H1 (cell line): ENCODE data around the gene MICU2. TPM values are rescaled to one million over a fixed set of nuclear protein-coding genes. Genes with fewer than 3 reads are reported as not detected.

Experiments used
- CTCF ChIA-PET: fragments of 300-600 bp; sonication (Branson Sonifier 250); formaldehyde crosslinking; loops from one replicate; lab custom pipeline; 2021; ENCODE audit not compliant: partially characterized antibody; lab: Charles Lee
- POLR2A ChIA-PET: fragments of 300-600 bp; sonication (Branson Sonifier 250); formaldehyde crosslinking; loops from one replicate; lab custom pipeline; 2021; ENCODE audit warnings: inconsistent platforms; ENCODE audit not compliant: partially characterized antibody; lab: Charles Lee
- DNase-seq, 2 experiments: peaks; one replicate each; pipeline versions ENCODE4 v3.0.0 to v3.0.0-alpha.2; 2010 to 2022; ENCODE audit warnings: low spot score in 2 of 2, low read depth in 1 of 2, mixed read lengths in 1 of 2
- FAIRE-seq: peaks from 2 replicates; lab custom pipeline; 2011; peaks lifted over from hg19 to GRCh38; lab: Jason Lieb, UNC
- H2AFZ ChIP-seq: 2 replicates; pipeline ENCODE4 v1.8.1; 2012; ENCODE audit warnings: low read length, inconsistent platforms
- H2AK5ac ChIP-seq: 2 replicates; pipeline ENCODE4 v1.6.1; 2013; ENCODE audit warnings: low read depth, low read length
- H2BK120ac ChIP-seq: replicated peaks from 2 replicates; pipeline ENCODE3; 2013; ENCODE audit warnings: low read depth, low read length, inconsistent platforms
- H2BK12ac ChIP-seq: 2 replicates; pipeline ENCODE4 v1.6.1; 2013; ENCODE audit warnings: low read depth, low read length
- H2BK15ac ChIP-seq: 2 replicates; pipeline ENCODE4 v1.6.1; 2013; ENCODE audit warnings: low read length
- H2BK20ac ChIP-seq: 2 replicates; pipeline ENCODE4 v1.6.1; 2013; ENCODE audit warnings: low read length
- H2BK5ac ChIP-seq: 2 replicates; pipeline ENCODE4 v1.6.1; 2013; ENCODE audit warnings: low read depth, low read length
- H3K14ac ChIP-seq: 2 replicates; pipeline ENCODE4 v1.6.1; 2013; ENCODE audit warnings: inconsistent platforms; ENCODE audit not compliant: insufficient read length
- H3K18ac ChIP-seq: 2 replicates; pipeline ENCODE4 v1.6.1; 2013; ENCODE audit warnings: low read length; ENCODE audit errors: extremely low read depth
- H3K23ac ChIP-seq: 2 replicates; pipeline ENCODE4 v1.6.1; 2013; ENCODE audit warnings: inconsistent platforms; ENCODE audit not compliant: insufficient read length
- H3K23me2 ChIP-seq: 2 replicates; pipeline ENCODE4 v1.6.1; 2013; ENCODE audit warnings: low read depth, low read length
- H3K27ac ChIP-seq: 2 replicates; pipeline ENCODE4 v1.6.1; 2011; ENCODE audit warnings: low read depth, low read length, inconsistent platforms
- H3K27me3 ChIP-seq, 4 experiments: replicated peaks in 1 of 4; 1 replicate in 1 of 4; 2 replicates in 3 of 4; pipeline versions ENCODE4 v1.6.1 to v1.8.1; 2011 to 2013; ENCODE audit warnings: low read length in 3 of 4, mild to moderate bottlenecking in 3 of 4, inconsistent platforms in 2 of 4, mixed read lengths in 2 of 4, moderate library complexity in 1 of 4; ENCODE audit not compliant: control insufficient read depth in 3 of 4, insufficient read depth in 3 of 4; ENCODE audit errors: extremely low read depth in 1 of 4
- H3K36me3 ChIP-seq, 4 experiments: 2 replicates each; pipeline versions ENCODE4 v1.6.1 to v1.8.1; 2011 to 2013; ENCODE audit warnings: mild to moderate bottlenecking in 4 of 4, low read length in 3 of 4, moderate library complexity in 2 of 4, control low read depth in 1 of 4, inconsistent platforms in 1 of 4; ENCODE audit not compliant: insufficient read depth in 4 of 4, control insufficient read depth in 2 of 4
- H3K4ac ChIP-seq: replicated peaks from 2 replicates; pipeline ENCODE3; 2013; ENCODE audit warnings: low read length, low read depth, mixed read lengths, inconsistent platforms; ENCODE audit not compliant: insufficient read length
- H3K4me1 ChIP-seq, 4 experiments: replicated peaks in 1 of 4; 1 replicate in 1 of 4; 2 replicates in 3 of 4; pipeline versions ENCODE4 v1.6.1 to v1.8.1; 2011 to 2013; ENCODE audit warnings: low read length in 3 of 4, inconsistent platforms in 2 of 4, mixed read lengths in 1 of 4; ENCODE audit not compliant: insufficient read depth in 4 of 4, control insufficient read depth in 3 of 4
- H3K4me2 ChIP-seq, 2 experiments: 2 replicates each; pipeline versions ENCODE4 v1.6.1 to v1.8.1; 2011 to 2013; ENCODE audit warnings: low read depth in 2 of 2, low read length in 2 of 2, control low read depth in 1 of 2, inconsistent platforms in 1 of 2, mild to moderate bottlenecking in 1 of 2; ENCODE audit not compliant: insufficient read depth in 1 of 2
- H3K4me3 ChIP-seq, 4 experiments: fragments of 200-600, 300-600 bp in 1 of 4; sonication (generic), shearing (Covaris generic), sonication (Bioruptor Twin) in 1 of 4; 2 replicates each; pipeline versions ENCODE4 v1.5.1 to v1.8.1; 2011 to 2016; ENCODE audit warnings: low read length in 4 of 4, low read depth in 3 of 4, control low read depth in 2 of 4, inconsistent platforms in 2 of 4, mild to moderate bottlenecking in 2 of 4, mixed read lengths in 1 of 4, moderate library complexity in 1 of 4; ENCODE audit not compliant: insufficient read depth in 2 of 4; ENCODE audit errors: extremely low read depth in 1 of 4
- H3K56ac ChIP-seq: replicated peaks from 2 replicates; pipeline ENCODE3; 2013; ENCODE audit warnings: low read depth, mild to moderate bottlenecking, mixed read lengths, low read length, inconsistent platforms; ENCODE audit not compliant: insufficient read length
- H3K79me1 ChIP-seq: 2 replicates; pipeline ENCODE4 v1.6.1; 2013; ENCODE audit warnings: low read depth, low read length, control low read depth
- H3K79me2 ChIP-seq, 2 experiments: 2 replicates each; pipeline versions ENCODE4 v1.6.1 to v1.8.1; 2012 to 2013; ENCODE audit warnings: low read length in 2 of 2, mild to moderate bottlenecking in 2 of 2, inconsistent platforms in 1 of 2; ENCODE audit not compliant: insufficient read depth in 2 of 2, control insufficient read depth in 1 of 2
- H3K9ac ChIP-seq, 4 experiments: replicated peaks in 1 of 4; 1 replicate in 1 of 4; 2 replicates in 3 of 4; pipeline versions ENCODE4 v1.6.1 to v1.8.1; 2011 to 2013; ENCODE audit warnings: low read depth in 3 of 4, low read length in 3 of 4, control low read depth in 2 of 4, mild to moderate bottlenecking in 2 of 4, moderate library complexity in 2 of 4, inconsistent platforms in 1 of 4; ENCODE audit errors: extremely low read depth in 1 of 4
- H3K9me3 ChIP-seq, 2 experiments: 2 replicates each; pipeline versions ENCODE4 v1.6.1 to v1.8.1; 2012 to 2013; ENCODE audit warnings: mild to moderate bottlenecking in 2 of 2, moderate library complexity in 2 of 2, control low read depth in 1 of 2, inconsistent platforms in 1 of 2, low read depth in 1 of 2, low read length in 1 of 2, mixed read lengths in 1 of 2; ENCODE audit not compliant: insufficient read depth in 2 of 2
- H4K20me1 ChIP-seq, 2 experiments: replicated peaks in 1 of 2; 2 replicates each; pipeline versions ENCODE3 to v1.8.1; 2011 to 2013; ENCODE audit warnings: inconsistent platforms in 2 of 2, low read length in 2 of 2, mild to moderate bottlenecking in 1 of 2; ENCODE audit not compliant: insufficient read depth in 2 of 2, control insufficient read depth in 1 of 2
- H4K5ac ChIP-seq: 2 replicates; pipeline ENCODE4 v1.6.1; 2013; ENCODE audit warnings: low read length, low read depth, mixed read lengths, inconsistent platforms; ENCODE audit not compliant: insufficient read length
- H4K8ac ChIP-seq: 2 replicates; pipeline ENCODE4 v1.8.0; 2013; ENCODE audit warnings: mild to moderate bottlenecking, moderate library complexity, low read length, inconsistent platforms; ENCODE audit not compliant: insufficient read depth; ENCODE audit errors: extremely low read depth
- H4K91ac ChIP-seq: replicated peaks from 2 replicates; pipeline ENCODE3; 2013; ENCODE audit warnings: low read length, mixed read lengths, inconsistent platforms; ENCODE audit not compliant: insufficient read length
- CBX5 ChIP-seq: fragments of 300-800, 300-1000 bp; sonication (generic); IDR thresholded peaks from 2 replicates; pipeline ENCODE4 v1.7.1; 2016; ENCODE audit warnings: antibody characterized with exemption, low read length, low read depth
- CBX8 ChIP-seq: fragments of 300-800, 300-1000 bp; sonication (generic); IDR thresholded peaks from 2 replicates; pipeline ENCODE4 v1.7.1; 2016; ENCODE audit warnings: low read depth, low read length, borderline replicate concordance
- CHD1 ChIP-seq: IDR thresholded peaks from 2 replicates; pipeline ENCODE4 v1.6.1; 2012; ENCODE audit warnings: low read depth, low read length, improper control_type of control experiment
- PHF8 ChIP-seq: fragments of 200-600 bp; sonication (generic); conservative IDR thresholded peaks from 2 replicates; pipeline ENCODE4 v1.7.1; 2012; ENCODE audit warnings: low read depth, mild to moderate bottlenecking, inconsistent platforms, low read length, moderate library complexity
- POU5F1 ChIP-seq: IDR thresholded peaks from 2 replicates; pipeline ENCODE4 v1.6.1; 2011; ENCODE audit warnings: low read depth, mild to moderate bottlenecking, low read length, moderate library complexity
- RAD21 ChIP-seq, 2 experiments: IDR thresholded peaks in 1 of 2; conservative IDR thresholded peaks in 1 of 2; 2 replicates each; pipeline ENCODE4 v1.6.1; 2011; ENCODE audit warnings: low read depth in 2 of 2, low read length in 2 of 2, improper control_type of control experiment in 1 of 2, inconsistent platforms in 1 of 2, mild to moderate bottlenecking in 1 of 2, moderate library complexity in 1 of 2
- RBBP5 ChIP-seq: IDR thresholded peaks from 2 replicates; pipeline ENCODE4 v1.7.1; 2012; ENCODE audit warnings: low read depth, mild to moderate bottlenecking, inconsistent platforms, low read length, moderate library complexity, borderline replicate concordance
- RFX5 ChIP-seq: IDR thresholded peaks from 2 replicates; pipeline ENCODE4 v1.6.1; 2011; ENCODE audit warnings: low read depth, low read length, improper control_type of control experiment, borderline replicate concordance
- RNF2 ChIP-seq: fragments of 200-900, 300-1000 bp; sonication (generic); IDR thresholded peaks from 2 replicates; pipeline ENCODE4 v1.7.1; 2016; ENCODE audit warnings: borderline replicate concordance, low read depth, mild to moderate bottlenecking, antibody characterized with exemption, low read length; ENCODE audit not compliant: poor library complexity, severe bottlenecking; ENCODE audit errors: missing control alignments
- SAP30 ChIP-seq: fragments of 300-600 bp; sonication (generic); IDR thresholded peaks from 2 replicates; pipeline ENCODE4 v1.7.1; 2012; ENCODE audit warnings: low read length, moderate library complexity, mild to moderate bottlenecking, inconsistent platforms; ENCODE audit not compliant: insufficient read depth, insufficient replicate concordance
- SUZ12 ChIP-seq: fragments of 200-600 bp; sonication (generic); IDR thresholded peaks from 2 replicates; pipeline ENCODE4 v1.6.1; 2012; ENCODE audit warnings: mild to moderate bottlenecking, inconsistent platforms, low read length, moderate library complexity, mixed read lengths
- TBP ChIP-seq: IDR thresholded peaks from 2 replicates; pipeline ENCODE4 v1.6.1; 2011; ENCODE audit warnings: low read depth, low read length, improper control_type of control experiment
- WGBS, 2 experiments: shearing (Covaris generic) in 1 of 2; methylation state at CpG; one replicate each; pipeline versions ENCODE4 v1.1.6 to v1.1.7; 2013 to 2015; ENCODE audit warnings: low lambda C conversion rate in 2 of 2, mixed read lengths in 2 of 2, inconsistent platforms in 1 of 2, low coverage in 1 of 2, missing lambda C conversion rate in 1 of 2; ENCODE audit not compliant: insufficient replicate concordance in 2 of 2, insufficient coverage in 1 of 2, insufficient read length in 1 of 2; ENCODE audit errors: extremely low coverage in 1 of 2, missing lambda C conversion rate in 1 of 2; 5-methylcytosine and 5-hydroxymethylcytosine counted together
- polyA plus RNA-seq, 7 experiments: library from polyadenylated mRNA; depleted of rRNA in 3 of 7; stranded (reverse) in 5 of 7; unstranded in 2 of 7; fragments of >200 nt in 5 of 7; fragments of 200-250 nt in 2 of 7; gene quantifications; 1 replicate in 5 of 7; 2 replicates in 1 of 7; 4 replicates in 1 of 7; pipeline versions ENCODE4 v1.2.1 to v1.2.3, GENCODE V29; 2011 to 2013; ENCODE audit warnings: missing spikeins in 2 of 7, mixed read lengths in 2 of 7
- total RNA-seq: library from RNA; stranded (reverse); fragmentation: NEBNext Ultra II Directional; extraction: Animal tissue kit (Norgen Biotek cat#: 25700); gene quantifications from 2 replicates; pipeline ENCODE4 v1.2.1, GENCODE V29; 2021

The MICU2 gene
- total and polyA plus RNA-seq, 2 of the 8 experiments (the other 6 are each of a cell fraction or from before 2014, with no cell fraction given): 34.6 to 36.5 TPM

- Histone ChIP-seq H2BK20ac (no peak overlapping the region), H2BK12ac (no peak overlapping the region), H3K4me3 (no peak overlapping the region), H2BK15ac (0 out of 2 replicates have a peak overlapping the region, but pooled peaks have one; percentile 8), H3K36me3 (no peaks in the 10 kb centered on the region), H3K23me2 (peaks cover 2% of the 10 kb centered on the region; the same call in 1 of the 2 replicates), H4K5ac (no peak overlapping the region), H3K56ac (no peak overlapping the region), H3K79me2 (peaks cover 5 to 28% of the 10 kb centered on the region in 2 experiments; a peak in 3 of 4 replicates), H3K9me3 (no peaks in the 10 kb centered on the region), H4K8ac (no peak overlapping the region), H2BK5ac (no peak overlapping the region), H2AFZ (no peak overlapping the region), H3K14ac (no peak overlapping the region), H3K79me1 (no peaks in the 10 kb centered on the region; the same call in 1 of the 2 replicates)
- DNase-seq: no peak
- no peak for FAIRE-seq
- POLR2A ChIA-PET: no interaction called here
- TF ChIP-seq RAD21 (IDR thresholded peaks at IDR 0.05 in 1 of 2, conservative IDR thresholded peaks at IDR 0.05 in 1 of 2; ENCODE audit: low read depth in 2 of 2, low read length in 2 of 2) (no peak), SUZ12 (no peak), RBBP5 (no peak), CHD1 (no peak), RNF2 (no peak), RFX5 (no peak), SAP30 (no peak), POU5F1 (no peak), PHF8 (no peak), CBX5 (no peak), TBP (no peak), CBX8 (no peak)
- TF ChIP-seq, all 59 proteins: peak for 0
- 69% methylated on average over 3 of the region's 3 CpGs; no CpG with 5 or more reads in 1 of the 2 experiments for WGBS, 2 experiments
- no peaks in the 10 kb centered on the region for H3K27me3 ChIP-seq
- CTCF ChIA-PET: no interaction called here
- no peak overlapping the region for H3K9ac ChIP-seq
- no peak overlapping the region for H3K4ac ChIP-seq
- H3K23ac ChIP-seq: no peak overlapping the region
- H3K18ac ChIP-seq: no peak overlapping the region
- no peaks in the 10 kb centered on the region for H4K20me1 ChIP-seq
- H2BK120ac ChIP-seq: no peak overlapping the region
- H4K91ac ChIP-seq: no peak overlapping the region
- peaks cover 0 to 20% (median 7%) of the 10 kb centered on the region in 4 experiments; a peak in 6 of 7 replicates for H3K4me1 ChIP-seq
- H3K4me2 ChIP-seq: no peak overlapping the region
- H2AK5ac ChIP-seq: no peak overlapping the region
- H3K27ac ChIP-seq: no peak overlapping the region
These were observed 142.8 kb downstream of the MICU2 start for GRCh38 chr13:21461131-21461530.
